K562 (cell line): ENCODE data around the gene DAB2. TPM values are rescaled to one million over a fixed set of nuclear protein-coding genes. Genes with fewer than 3 reads are reported as not detected.
A peak's percentile ranks its signal among the peaks of the same experiment; 100 is the strongest.

ENCODE experiments used
- BACH1 ChIP-seq: fragments of 200-800 bp; sonication (Bioruptor generic); IDR thresholded peaks from 2 replicates; pipeline ENCODE4 v1.6.1; 2016; ENCODE audit warnings: missing genetic modification characterization, missing compliant biosample characterization
- CAMTA2 ChIP-seq: fragments of 250-450 bp; sonication (Bioruptor Pico); conservative IDR thresholded peaks from 2 replicates; pipeline ENCODE4 v1.5.1; 2022
- ELF4 ChIP-seq: fragments of 450-650 bp; formaldehyde crosslinking; IDR thresholded peaks from 2 replicates; pipeline ENCODE4 v1.4.0; 2022; ENCODE audit warnings: missing genetic modification characterization
- EP300 ChIP-seq: IDR thresholded peaks from 2 replicates; pipeline ENCODE4 v1.6.1; 2012; ENCODE audit warnings: low read length, improper control_type of control experiment
- IFI16 ChIP-seq: fragments of 250-450 bp; sonication (Bioruptor Pico); IDR thresholded peaks from 2 replicates; pipeline ENCODE4 v2.1.2; 2022; ENCODE audit warnings: mild to moderate bottlenecking, inconsistent platforms
- LEF1 ChIP-seq: fragments of 450-650 bp; IDR thresholded peaks from 2 replicates; pipeline ENCODE4 v1.6.1; 2016; ENCODE audit warnings: mild to moderate bottlenecking
- MCM7 ChIP-seq, 2 experiments: fragments of 450-650 bp; IDR thresholded peaks; 2 replicates each; pipeline ENCODE4 v1.6.1; 2016 to 2018
- POLR2AphosphoS5 ChIP-seq: IDR thresholded peaks from 2 replicates; pipeline ENCODE4 v1.6.1; 2011; ENCODE audit warnings: mild to moderate bottlenecking, low read depth, low read length, moderate library complexity; ENCODE audit not compliant: control insufficient read depth, insufficient read depth
- PRPF4 ChIP-seq: fragments of 200-400 bp; formaldehyde crosslinking; IDR thresholded peaks from one replicate; pipeline ENCODE4 v1.6.1; 2017; ENCODE audit warnings: low read length, low read depth, mild to moderate bottlenecking; ENCODE audit not compliant: insufficient read depth, poor library complexity, severe bottlenecking
- RHOXF2B ChIP-seq: fragments of 250-450 bp; sonication (Bioruptor Pico); conservative IDR thresholded peaks from 2 replicates; pipeline ENCODE4 v1.5.1; 2021
- SIX5 ChIP-seq, 2 experiments: IDR thresholded peaks; 2 replicates each; pipeline ENCODE4 v1.6.1; 2011; ENCODE audit warnings: low read length in 2 of 2, borderline replicate concordance in 1 of 2, low read depth in 1 of 2, mild to moderate bottlenecking in 1 of 2, moderate library complexity in 1 of 2; ENCODE audit not compliant: insufficient read depth in 1 of 2
- WHSC1 ChIP-seq: IDR thresholded peaks from one replicate; pipeline ENCODE4 v1.6.1; 2012; ENCODE audit warnings: low read length, control low read depth, inconsistent platforms
- XRCC5 ChIP-seq: fragments of 200-400 bp; formaldehyde crosslinking; IDR thresholded peaks from 2 replicates; pipeline ENCODE4 v1.6.1; 2017; ENCODE audit warnings: low read depth, mild to moderate bottlenecking, low read length
- ZNF707 ChIP-seq: fragments of 250-450 bp; sonication (Bioruptor Pico); conservative IDR thresholded peaks from 2 replicates; pipeline ENCODE4 v1.8.0; 2022; ENCODE audit warnings: inconsistent platforms, mild to moderate bottlenecking, moderate library complexity
- polyA plus RNA-seq, 8 experiments: library from polyadenylated mRNA; depleted of rRNA in 4 of 8; stranded (reverse) in 5 of 8; unstranded in 3 of 8; fragments of >200 nt; fragmentation: Nextera tagmentation in 2 of 8; fragmentation: Illumina TruSeq in 1 of 8; extraction: Ambion mirVana in 2 of 8; extraction: Trizol in 1 of 8; gene quantifications; 2 replicates each; pipeline versions ENCODE4 v1.2.1 to v1.2.3, GENCODE V29; 2011 to 2014; ENCODE audit warnings: inconsistent platforms in 1 of 8, missing spikeins in 1 of 8
- total RNA-seq, 7 experiments: library from RNA; depleted of rRNA in 6 of 7; stranded (reverse); fragments of >200 nt in 6 of 7; fragmentation: Illumina TruSeq in 2 of 7; extraction: Trizol in 2 of 7; gene quantifications; 2 replicates each; pipeline versions ENCODE4 v1.2.1 to v1.2.3, GENCODE V29; 2011 to 2021; ENCODE audit warnings: low replicate concordance in 1 of 7
- TF ChIP-seq, protein P1 (sequence below): IDR thresholded peaks from 3 replicates; pipeline ENCODE4 v1.6.1; 2011; ENCODE audit warnings: borderline replicate concordance, mild to moderate bottlenecking, moderate library complexity; ENCODE audit not compliant: insufficient read length; ENCODE audit errors: extremely low read depth
- TF ChIP-seq, protein P2 (sequence below): fragments of 250-450 bp; sonication (Bioruptor Pico); IDR thresholded peaks from 2 replicates; pipeline ENCODE4 v1.5.0; 2021
- TF ChIP-seq, protein P3 (sequence below): sonication (generic); formaldehyde crosslinking; IDR thresholded peaks from 2 replicates; pipeline ENCODE4 v1.8.1; 2023; ENCODE audit warnings: mild to moderate bottlenecking, missing genetic modification reagents
- TF ChIP-seq, protein P4 (sequence below), 3 experiments: IDR thresholded peaks in 2 of 3; conservative IDR thresholded peaks in 1 of 3; 2 replicates each; pipeline ENCODE4 v1.5.1; 2011 to 2012; ENCODE audit warnings: low read length in 3 of 3, mild to moderate bottlenecking in 3 of 3, control low read depth in 2 of 3, improper control_type of control experiment in 1 of 3, inconsistent platforms in 1 of 3, low read depth in 1 of 3, mixed read lengths in 1 of 3, moderate library complexity in 1 of 3; ENCODE audit not compliant: insufficient read depth in 2 of 3

Gene DAB2
- total and polyA plus RNA-seq, 9 of the 15 experiments (the other 6 are each of a cell fraction or from before 2014, with no cell fraction given) = 6.6 to 29.9 (median 24.1) TPM

DNA sequence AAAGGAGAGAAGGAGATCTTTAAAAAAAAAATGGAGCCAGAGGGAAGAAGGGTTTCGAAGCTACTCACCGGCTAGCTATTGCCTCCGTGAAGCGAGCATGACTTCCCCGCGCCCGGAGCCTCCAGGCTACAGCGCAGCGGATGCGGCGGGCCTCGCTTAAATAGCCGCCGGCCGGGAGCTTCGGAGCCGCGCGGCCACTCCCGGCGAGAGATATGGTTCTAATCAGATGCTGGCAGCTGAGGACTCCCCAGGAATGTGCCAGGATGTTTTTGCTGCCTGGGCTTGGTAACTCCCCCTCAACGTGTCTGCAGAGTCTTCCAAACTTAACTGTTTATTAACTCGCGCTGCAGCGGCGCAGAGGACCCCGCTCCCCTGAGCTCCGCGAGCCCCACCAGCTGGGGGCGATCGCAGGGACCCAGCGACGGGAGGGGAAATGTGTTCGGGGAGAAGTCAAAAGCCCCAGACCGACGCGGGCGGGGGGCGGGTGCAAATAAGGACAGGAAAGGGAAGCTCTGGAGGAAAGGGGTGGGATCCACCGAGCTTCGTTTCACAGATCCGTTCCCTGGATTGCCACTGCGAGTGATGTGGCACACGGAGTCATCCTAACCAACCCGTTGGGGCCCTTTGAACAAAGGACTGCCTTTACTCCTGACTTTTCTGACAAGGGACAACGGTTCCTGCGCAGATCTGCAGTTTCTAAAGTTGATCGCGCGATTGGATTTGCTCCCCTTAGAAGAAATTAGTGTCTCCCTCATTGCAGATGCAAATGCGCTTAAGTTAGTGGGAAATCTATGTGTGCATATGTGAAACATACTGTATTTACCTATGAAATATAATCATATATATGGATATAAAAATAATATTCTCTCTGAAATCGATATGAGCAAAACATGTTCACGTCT lies at the start of gene DAB2 (continued):
- no peak for TF ChIP-seq PRPF4
- TF ChIP-seq BACH1 = no peak; the same call in 1 of the 2 replicates
- no peak for TF ChIP-seq WHSC1
- peak; percentile 83; the same call in 1 of the 2 replicates for TF ChIP-seq EP300
- TF ChIP-seq XRCC5 = peak; percentile 76; the same call in 1 of the 2 replicates
- TF ChIP-seq CAMTA2 (CRISPR knock-in tag) = no peak
- TF ChIP-seq IFI16 (CRISPR knock-in tag) = no peak
- TF ChIP-seq POLR2AphosphoS5 = peak; percentile 70; the same call in 1 of the 2 replicates
- TF ChIP-seq, protein P1, sequence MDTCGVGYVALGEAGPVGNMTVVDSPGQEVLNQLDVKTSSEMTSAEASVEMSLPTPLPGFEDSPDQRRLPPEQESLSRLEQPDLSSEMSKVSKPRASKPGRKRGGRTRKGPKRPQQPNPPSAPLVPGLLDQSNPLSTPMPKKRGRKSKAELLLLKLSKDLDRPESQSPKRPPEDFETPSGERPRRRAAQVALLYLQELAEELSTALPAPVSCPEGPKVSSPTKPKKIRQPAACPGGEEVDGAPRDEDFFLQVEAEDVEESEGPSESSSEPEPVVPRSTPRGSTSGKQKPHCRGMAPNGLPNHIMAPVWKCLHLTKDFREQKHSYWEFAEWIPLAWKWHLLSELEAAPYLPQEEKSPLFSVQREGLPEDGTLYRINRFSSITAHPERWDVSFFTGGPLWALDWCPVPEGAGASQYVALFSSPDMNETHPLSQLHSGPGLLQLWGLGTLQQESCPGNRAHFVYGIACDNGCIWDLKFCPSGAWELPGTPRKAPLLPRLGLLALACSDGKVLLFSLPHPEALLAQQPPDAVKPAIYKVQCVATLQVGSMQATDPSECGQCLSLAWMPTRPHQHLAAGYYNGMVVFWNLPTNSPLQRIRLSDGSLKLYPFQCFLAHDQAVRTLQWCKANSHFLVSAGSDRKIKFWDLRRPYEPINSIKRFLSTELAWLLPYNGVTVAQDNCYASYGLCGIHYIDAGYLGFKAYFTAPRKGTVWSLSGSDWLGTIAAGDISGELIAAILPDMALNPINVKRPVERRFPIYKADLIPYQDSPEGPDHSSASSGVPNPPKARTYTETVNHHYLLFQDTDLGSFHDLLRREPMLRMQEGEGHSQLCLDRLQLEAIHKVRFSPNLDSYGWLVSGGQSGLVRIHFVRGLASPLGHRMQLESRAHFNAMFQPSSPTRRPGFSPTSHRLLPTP = no peak
- no peak for TF ChIP-seq ZNF707 (CRISPR knock-in tag)
- TF ChIP-seq, protein P2, sequence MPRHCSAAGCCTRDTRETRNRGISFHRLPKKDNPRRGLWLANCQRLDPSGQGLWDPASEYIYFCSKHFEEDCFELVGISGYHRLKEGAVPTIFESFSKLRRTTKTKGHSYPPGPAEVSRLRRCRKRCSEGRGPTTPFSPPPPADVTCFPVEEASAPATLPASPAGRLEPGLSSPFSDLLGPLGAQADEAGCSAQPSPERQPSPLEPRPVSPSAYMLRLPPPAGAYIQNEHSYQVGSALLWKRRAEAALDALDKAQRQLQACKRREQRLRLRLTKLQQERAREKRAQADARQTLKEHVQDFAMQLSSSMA = no peak
- TF ChIP-seq RHOXF2B (CRISPR knock-in tag) = no peak
- TF ChIP-seq, protein P3, sequence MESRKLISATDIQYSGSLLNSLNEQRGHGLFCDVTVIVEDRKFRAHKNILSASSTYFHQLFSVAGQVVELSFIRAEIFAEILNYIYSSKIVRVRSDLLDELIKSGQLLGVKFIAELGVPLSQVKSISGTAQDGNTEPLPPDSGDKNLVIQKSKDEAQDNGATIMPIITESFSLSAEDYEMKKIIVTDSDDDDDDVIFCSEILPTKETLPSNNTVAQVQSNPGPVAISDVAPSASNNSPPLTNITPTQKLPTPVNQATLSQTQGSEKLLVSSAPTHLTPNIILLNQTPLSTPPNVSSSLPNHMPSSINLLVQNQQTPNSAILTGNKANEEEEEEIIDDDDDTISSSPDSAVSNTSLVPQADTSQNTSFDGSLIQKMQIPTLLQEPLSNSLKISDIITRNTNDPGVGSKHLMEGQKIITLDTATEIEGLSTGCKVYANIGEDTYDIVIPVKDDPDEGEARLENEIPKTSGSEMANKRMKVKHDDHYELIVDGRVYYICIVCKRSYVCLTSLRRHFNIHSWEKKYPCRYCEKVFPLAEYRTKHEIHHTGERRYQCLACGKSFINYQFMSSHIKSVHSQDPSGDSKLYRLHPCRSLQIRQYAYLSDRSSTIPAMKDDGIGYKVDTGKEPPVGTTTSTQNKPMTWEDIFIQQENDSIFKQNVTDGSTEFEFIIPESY = no peak
- TF ChIP-seq ELF4 (CRISPR knock-in tag) = no peak
- no peak for TF ChIP-seq MCM7 (IDR thresholded peaks at IDR 0.05)
- TF ChIP-seq SIX5 (IDR thresholded peaks at IDR 0.05; ENCODE audit: borderline replicate concordance in 1 of 2, insufficient read depth in 1 of 2, low read depth in 1 of 2, low read length in 2 of 2) = no peak
- TF ChIP-seq, protein P4, sequence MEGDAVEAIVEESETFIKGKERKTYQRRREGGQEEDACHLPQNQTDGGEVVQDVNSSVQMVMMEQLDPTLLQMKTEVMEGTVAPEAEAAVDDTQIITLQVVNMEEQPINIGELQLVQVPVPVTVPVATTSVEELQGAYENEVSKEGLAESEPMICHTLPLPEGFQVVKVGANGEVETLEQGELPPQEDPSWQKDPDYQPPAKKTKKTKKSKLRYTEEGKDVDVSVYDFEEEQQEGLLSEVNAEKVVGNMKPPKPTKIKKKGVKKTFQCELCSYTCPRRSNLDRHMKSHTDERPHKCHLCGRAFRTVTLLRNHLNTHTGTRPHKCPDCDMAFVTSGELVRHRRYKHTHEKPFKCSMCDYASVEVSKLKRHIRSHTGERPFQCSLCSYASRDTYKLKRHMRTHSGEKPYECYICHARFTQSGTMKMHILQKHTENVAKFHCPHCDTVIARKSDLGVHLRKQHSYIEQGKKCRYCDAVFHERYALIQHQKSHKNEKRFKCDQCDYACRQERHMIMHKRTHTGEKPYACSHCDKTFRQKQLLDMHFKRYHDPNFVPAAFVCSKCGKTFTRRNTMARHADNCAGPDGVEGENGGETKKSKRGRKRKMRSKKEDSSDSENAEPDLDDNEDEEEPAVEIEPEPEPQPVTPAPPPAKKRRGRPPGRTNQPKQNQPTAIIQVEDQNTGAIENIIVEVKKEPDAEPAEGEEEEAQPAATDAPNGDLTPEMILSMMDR (IDR thresholded peaks at IDR 0.05 in 2 of 3, conservative IDR thresholded peaks at IDR 0.05 in 1 of 3; ENCODE audit: insufficient read depth in 2 of 3, low read depth in 1 of 3, low read length in 3 of 3) = peak; percentile 65 to 78 (median 71)
- TF ChIP-seq LEF1 = no peak; the same call in 1 of the 2 replicates
